Activated naive CD8-positive, alpha-beta T cell treated with anti-CD3 and anti-CD28 coated beads, Interleukin-2, amount 10 ng/mL, durations not matched to agents 7 days and 5 days (primary cell): Measurements from ENCODE around the gene MLYCD. TPM values are rescaled to one million over a fixed set of nuclear protein-coding genes. Genes with fewer than 3 reads are reported as not detected.
A peak's percentile ranks its signal among the peaks of the same experiment; 100 is the strongest.

Experiments
- ATAC-seq: fragments of 150-1000 bp; cut with Tn5 transposase; one replicate; pipeline ENCODE4 v1.10.0; 2021; ENCODE audit warnings: low read depth, moderate library complexity
- POLR2A ChIA-PET: fragments of 350-600 bp; sonication (Branson Sonifier 250); formaldehyde crosslinking; loops from one replicate; lab custom pipeline; 2021; ENCODE audit warnings: antibody characterized with exemption; lab: Charles Lee
- DNase-seq: peaks from one replicate; pipeline ENCODE4 v3.0.0; 2021
- H3K27ac Mint-ChIP-seq: one replicate; pipeline ENCODE4 v1.8.0; 2022; ENCODE audit warnings: mild to moderate bottlenecking, mixed read lengths
- H3K27me3 Mint-ChIP-seq: one replicate; pipeline ENCODE4 v1.8.0; 2022; ENCODE audit warnings: mild to moderate bottlenecking, moderate library complexity, mixed read lengths
- H3K36me3 Mint-ChIP-seq: one replicate; pipeline ENCODE4 v1.8.0; 2021; ENCODE audit warnings: mild to moderate bottlenecking, mixed read lengths
- H3K4me1 Mint-ChIP-seq: one replicate; pipeline ENCODE4 v1.8.0; 2021; ENCODE audit warnings: mixed read lengths
- H3K4me3 Mint-ChIP-seq: one replicate; pipeline ENCODE4 v1.8.0; 2022; ENCODE audit warnings: mild to moderate bottlenecking, moderate library complexity, mixed read lengths
- H3K9me3 Mint-ChIP-seq: one replicate; pipeline ENCODE4 v1.8.0; 2021; ENCODE audit warnings: mixed read lengths
- total RNA-seq, 2 experiments: library from RNA; stranded (reverse); gene quantifications; one replicate each; pipeline ENCODE4 v1.2.3, GENCODE V29; 2021

Gene MLYCD
- total RNA-seq, 2 experiments from 2014 or later: 6.1 to 7.0 TPM

DNA sequence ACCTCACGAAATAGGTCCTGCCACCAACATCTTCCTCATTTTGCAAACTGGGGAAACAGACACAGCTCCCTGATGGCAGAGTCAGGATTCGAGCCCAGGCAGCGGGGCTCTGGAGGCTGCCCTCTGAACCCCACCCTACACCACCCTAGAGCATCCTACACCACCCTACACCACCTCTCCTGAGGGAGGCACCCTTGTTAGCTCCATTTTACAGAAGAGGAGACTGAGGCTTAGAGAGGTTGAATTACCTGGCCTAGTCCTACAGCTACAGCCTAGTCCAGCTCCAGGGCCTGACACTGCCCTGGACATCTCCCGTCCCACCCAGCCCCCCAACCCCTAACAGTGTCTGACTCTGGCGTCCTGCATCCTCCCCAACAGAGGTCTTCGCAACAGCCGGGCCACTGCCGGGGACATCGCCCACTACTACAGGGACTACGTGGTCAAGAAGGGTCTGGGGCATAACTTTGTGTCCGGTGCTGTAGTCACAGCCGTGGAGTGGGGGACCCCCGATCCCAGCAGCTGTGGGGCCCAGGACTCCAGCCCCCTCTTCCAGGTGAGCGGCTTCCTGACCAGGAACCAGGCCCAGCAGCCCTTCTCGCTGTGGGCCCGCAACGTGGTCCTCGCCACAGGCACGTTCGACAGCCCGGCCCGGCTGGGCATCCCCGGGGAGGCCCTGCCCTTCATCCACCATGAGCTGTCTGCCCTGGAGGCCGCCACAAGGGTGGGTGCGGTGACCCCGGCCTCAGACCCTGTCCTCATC is 65.9 kb downstream of the MLYCD start:
- no peaks in the 10 kb centered on the region for H3K9me3 Mint-ChIP-seq
- peaks cover 2% of the 10 kb centered on the region for H3K4me1 Mint-ChIP-seq
- peaks cover 10% of the 10 kb centered on the region for H3K27me3 Mint-ChIP-seq
- ATAC-seq (no peak), DNase-seq (no peak)
- H3K36me3 Mint-ChIP-seq: no peaks in the 10 kb centered on the region
- H3K27ac Mint-ChIP-seq: no peak overlapping the region
- POLR2A ChIA-PET: no interaction called here
- no peak overlapping the region for H3K4me3 Mint-ChIP-seq

DNA sequence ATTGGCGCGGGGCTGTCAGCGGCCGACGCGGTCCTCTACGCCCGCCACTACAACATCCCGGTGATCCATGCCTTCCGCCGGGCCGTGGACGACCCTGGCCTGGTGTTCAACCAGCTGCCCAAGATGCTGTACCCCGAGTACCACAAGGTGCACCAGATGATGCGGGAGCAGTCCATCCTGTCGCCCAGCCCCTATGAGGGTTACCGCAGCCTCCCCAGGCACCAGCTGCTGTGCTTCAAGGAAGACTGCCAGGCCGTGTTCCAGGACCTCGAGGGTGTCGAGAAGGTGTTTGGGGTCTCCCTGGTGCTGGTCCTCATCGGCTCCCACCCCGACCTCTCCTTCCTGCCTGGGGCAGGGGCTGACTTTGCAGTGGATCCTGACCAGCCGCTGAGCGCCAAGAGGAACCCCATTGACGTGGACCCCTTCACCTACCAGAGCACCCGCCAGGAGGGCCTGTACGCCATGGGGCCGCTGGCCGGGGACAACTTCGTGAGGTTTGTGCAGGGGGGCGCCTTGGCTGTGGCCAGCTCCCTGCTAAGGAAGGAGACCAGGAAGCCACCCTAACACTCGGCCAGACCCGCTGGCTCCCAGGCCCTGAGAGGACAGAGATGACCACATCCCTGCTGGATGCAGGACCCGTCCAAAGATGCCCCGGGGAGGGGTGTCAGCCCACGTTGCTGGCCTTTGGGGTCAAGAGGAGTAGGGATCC is 66.7 kb downstream of the MLYCD start:
- POLR2A ChIA-PET: no interaction called here
- no peak overlapping the region for H3K4me3 Mint-ChIP-seq
- no peak for ATAC-seq
- no peak for DNase-seq
- no peaks in the 10 kb centered on the region for H3K9me3 Mint-ChIP-seq
- peaks cover 14% of the 10 kb centered on the region for H3K27me3 Mint-ChIP-seq
- peaks cover 2% of the 10 kb centered on the region for H3K4me1 Mint-ChIP-seq
- H3K27ac Mint-ChIP-seq: no peak overlapping the region
- H3K36me3 Mint-ChIP-seq: no peaks in the 10 kb centered on the region

DNA sequence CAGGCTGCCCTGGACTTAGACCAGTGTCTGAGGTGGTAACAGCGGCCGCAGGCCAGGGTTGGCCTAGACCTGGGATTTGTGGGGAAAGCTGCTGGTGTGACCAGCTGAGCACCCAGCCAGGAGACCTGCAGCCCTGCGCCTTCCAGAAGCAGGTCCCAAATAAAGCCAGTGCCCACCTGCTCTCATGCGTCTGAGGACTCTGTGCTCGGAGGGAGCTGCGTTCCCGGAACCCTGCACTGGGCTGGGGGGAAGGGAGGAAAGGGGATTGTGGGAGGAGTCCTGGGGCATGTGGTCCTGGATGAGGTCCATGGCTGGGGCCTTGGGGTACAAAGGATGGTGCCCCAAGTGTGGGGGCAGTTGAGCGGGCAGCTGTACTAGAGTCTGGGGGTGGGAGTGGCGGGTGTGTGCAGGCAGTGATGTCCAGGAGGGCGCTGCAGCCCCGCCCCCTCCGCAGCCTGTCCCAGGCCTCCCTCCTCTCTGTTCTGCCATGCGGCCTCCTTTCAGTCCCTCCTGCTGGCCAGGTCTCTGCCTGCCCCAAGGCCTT is 67.3 kb downstream of the MLYCD start:
- peaks cover 2% of the 10 kb centered on the region for H3K4me1 Mint-ChIP-seq
- H3K27ac Mint-ChIP-seq: no peak overlapping the region
- H3K36me3 Mint-ChIP-seq: no peaks in the 10 kb centered on the region
- POLR2A ChIA-PET: no interaction called here
- H3K27me3 Mint-ChIP-seq: peaks cover 16% of the 10 kb centered on the region
- no peak overlapping the region for H3K4me3 Mint-ChIP-seq
- no peak for ATAC-seq
- no peak for DNase-seq
- H3K9me3 Mint-ChIP-seq: no peaks in the 10 kb centered on the region

DNA sequence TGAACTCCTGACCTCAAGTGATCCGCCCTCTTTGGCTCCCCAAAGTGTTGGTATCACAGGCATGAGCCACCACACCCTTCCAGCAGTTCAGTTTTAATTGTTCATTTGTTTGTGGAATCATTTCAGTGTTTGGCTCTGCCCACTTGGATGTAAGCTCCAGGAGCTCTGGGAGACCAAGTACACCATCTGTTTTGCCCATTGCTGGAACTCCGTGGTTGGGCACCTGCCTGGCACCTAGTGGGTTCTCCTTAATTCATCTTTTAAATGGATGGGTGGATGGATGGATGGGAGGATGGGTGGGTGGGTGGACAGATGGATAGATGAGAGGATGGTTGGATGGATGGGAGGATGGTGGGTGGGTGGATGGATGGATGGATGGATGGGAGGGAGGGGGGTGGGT is 68.2 kb downstream of the MLYCD start:
- DNase-seq: no peak
- Mint-ChIP-seq H3K27ac (no peak overlapping the region), H3K27me3 (peaks cover 16% of the 10 kb centered on the region), H3K4me1 (peaks cover 2% of the 10 kb centered on the region), H3K4me3 (no peak overlapping the region), H3K36me3 (no peaks in the 10 kb centered on the region), H3K9me3 (no peaks in the 10 kb centered on the region)
- POLR2A ChIA-PET: no interaction called here
- ATAC-seq: no peak

DNA sequence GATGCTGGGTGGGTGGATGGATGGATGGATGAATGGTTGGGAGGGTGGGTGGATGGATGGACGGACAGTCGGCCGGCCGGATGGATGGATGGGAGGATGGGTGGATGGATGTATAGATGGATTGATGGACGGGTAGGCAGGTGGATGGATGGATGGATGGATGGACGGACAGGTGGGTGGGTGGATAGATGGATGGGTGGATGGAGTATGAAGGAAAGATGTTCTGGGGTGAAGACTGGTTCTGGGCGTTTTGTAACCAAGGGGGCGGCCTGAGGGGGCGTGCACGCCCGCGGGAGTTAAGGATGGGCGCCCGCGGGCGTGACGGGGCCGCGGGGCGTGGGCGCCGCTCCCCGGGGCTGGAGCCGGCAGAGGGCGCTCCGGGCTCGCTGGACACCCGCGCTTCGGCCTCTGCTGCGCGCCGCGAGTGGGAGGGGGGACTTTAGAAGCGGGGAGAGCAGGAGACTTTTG is 69.0 kb downstream of the MLYCD start, which contains the start of gene NECAB2:
NECAB2 (plus strand) TSS at position 407 of the 468 bp plus-strand sequence. CDS start 405 bp downstream, outside the sequence.
- H3K4me1 Mint-ChIP-seq: peaks cover 2% of the 10 kb centered on the region

DNA sequence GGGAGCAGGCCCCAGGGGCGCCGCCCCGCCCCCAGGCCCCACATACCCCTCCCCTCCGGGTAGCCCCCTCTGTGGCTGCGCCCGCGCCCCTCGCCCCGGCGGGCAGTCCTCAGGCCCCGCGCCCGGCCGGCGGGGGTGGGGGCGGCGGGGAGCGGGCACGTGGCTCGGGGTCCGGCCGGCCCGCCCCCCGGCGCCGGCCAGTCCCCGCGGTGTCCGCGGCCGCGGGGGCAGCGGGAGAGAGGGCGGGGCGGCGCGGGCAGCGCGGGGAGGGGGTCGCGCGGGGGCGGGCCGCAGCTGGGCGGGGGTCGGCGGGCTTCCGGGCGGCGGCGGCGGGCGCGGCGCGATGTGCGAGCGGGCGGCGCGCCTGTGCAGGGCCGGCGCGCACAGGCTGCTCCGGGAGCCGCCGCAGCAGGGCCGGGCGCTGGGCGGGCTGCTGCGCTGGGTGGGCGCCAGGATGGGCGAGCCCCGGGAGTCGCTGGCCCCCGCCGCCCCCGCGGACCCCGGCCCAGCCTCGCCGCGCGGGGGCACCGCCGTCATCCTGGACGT is 69.5 kb downstream of the MLYCD start:
- ATAC-seq (no peak), DNase-seq (no peak)
- POLR2A ChIA-PET: no interaction called here
- peaks cover 2% of the 10 kb centered on the region for H3K4me1 Mint-ChIP-seq
- H3K36me3 Mint-ChIP-seq: no peaks in the 10 kb centered on the region
- no peaks in the 10 kb centered on the region for H3K9me3 Mint-ChIP-seq
- H3K27me3 Mint-ChIP-seq: peaks cover 16% of the 10 kb centered on the region
- H3K4me3 Mint-ChIP-seq: no peak overlapping the region
- H3K27ac Mint-ChIP-seq: no peak overlapping the region

More for the DNA sequence above, 69.0 kb downstream of the MLYCD start, which contains the start of gene NECAB2:
- POLR2A ChIA-PET: no interaction called here
- Mint-ChIP-seq H3K9me3 (no peaks in the 10 kb centered on the region), H3K27me3 (peaks cover 16% of the 10 kb centered on the region), H3K4me3 (peak within 1 kb of the TSS; percentile 61), H3K27ac (peak within 1 kb of the TSS; percentile 74), H3K36me3 (no peaks in the 10 kb centered on the region)
- DNase-seq (peak; percentile 60), ATAC-seq (no peak)

DNA sequence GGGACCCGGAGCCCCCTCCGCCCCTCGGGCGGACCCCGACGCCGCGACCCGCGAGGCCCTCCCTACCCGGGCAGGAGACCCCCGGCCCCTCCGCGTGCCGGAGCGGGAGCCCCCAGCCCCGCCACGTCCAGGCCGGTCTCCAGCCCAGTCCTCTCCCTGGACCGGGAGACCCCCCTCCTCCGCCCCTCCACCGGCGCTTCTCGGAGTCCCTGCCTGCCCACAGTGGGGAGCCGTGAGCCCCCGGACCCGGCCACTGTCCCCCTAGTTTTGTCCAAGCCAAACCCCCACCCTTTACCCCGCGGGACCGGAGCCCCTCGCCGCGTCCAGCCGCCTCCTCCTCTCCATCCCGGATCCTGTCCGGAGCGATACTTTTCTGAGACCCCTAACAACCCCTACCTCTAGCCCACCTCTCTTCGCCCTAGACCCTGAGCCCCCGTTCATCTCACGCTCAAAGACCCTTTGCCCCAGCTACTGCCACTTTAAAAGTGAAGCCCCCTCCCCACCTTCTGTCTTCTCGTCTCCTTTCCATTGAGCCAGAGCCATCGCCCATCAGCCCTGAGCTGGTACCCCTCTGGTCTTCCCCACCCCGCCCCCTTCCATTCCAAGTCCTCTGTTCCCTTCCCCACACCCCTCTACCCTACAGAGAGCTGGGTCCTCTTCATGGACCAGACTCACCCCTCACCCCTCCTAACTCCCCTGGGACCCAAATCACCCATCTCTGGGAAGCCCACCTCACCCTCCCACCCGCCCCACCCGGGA is 70.2 kb downstream of the MLYCD start:
- H3K27ac Mint-ChIP-seq: no peak overlapping the region
- POLR2A ChIA-PET: no interaction called here
- peaks cover 16% of the 10 kb centered on the region for H3K27me3 Mint-ChIP-seq
- H3K4me1 Mint-ChIP-seq: peaks cover 2% of the 10 kb centered on the region
- no peak for DNase-seq
- no peak for ATAC-seq
- H3K36me3 Mint-ChIP-seq: no peaks in the 10 kb centered on the region
- no peaks in the 10 kb centered on the region for H3K9me3 Mint-ChIP-seq
- peak overlapping the region; percentile 8 for H3K4me3 Mint-ChIP-seq

DNA sequence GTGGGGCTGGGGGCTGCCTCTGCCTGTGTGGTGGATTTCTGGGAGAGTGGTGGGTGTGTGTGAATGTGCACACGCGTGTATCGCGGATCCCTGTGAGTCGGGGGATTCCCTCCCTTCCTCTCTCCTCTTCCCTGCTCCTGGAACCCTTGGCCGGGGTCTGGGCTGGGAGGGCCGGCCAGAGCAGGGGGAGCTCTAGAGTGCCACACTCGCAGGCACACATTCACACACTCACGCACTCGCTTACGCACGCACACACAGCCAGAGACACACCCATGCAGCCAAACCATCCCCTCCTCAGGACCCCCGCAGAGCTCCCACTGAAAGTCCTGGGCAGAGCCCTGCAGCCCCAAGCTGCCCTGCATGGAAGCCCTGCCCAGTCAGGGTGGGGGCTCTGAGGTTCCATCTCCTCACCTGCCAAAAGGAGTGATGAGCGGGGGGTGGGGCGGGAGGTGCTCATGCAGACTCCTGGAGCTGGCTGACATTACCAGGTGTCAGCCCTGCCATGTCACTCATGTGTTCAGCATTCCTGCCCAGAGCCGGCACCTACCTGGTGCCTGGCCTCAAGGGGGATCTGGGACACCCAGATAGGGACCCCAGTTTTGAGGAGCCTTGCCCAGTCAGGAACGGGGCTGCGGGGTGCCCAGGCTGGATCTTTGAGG is 71.0 kb downstream of the MLYCD start:
- DNase-seq (no peak), ATAC-seq (no peak)
- H3K27me3 Mint-ChIP-seq: peaks cover 21% of the 10 kb centered on the region
- H3K4me1 Mint-ChIP-seq: peaks cover 2% of the 10 kb centered on the region
- no peaks in the 10 kb centered on the region for H3K9me3 Mint-ChIP-seq
- POLR2A ChIA-PET: no interaction called here
- no peak overlapping the region for H3K27ac Mint-ChIP-seq
- H3K36me3 Mint-ChIP-seq: no peaks in the 10 kb centered on the region
- peak overlapping the region; percentile 8 for H3K4me3 Mint-ChIP-seq

DNA sequence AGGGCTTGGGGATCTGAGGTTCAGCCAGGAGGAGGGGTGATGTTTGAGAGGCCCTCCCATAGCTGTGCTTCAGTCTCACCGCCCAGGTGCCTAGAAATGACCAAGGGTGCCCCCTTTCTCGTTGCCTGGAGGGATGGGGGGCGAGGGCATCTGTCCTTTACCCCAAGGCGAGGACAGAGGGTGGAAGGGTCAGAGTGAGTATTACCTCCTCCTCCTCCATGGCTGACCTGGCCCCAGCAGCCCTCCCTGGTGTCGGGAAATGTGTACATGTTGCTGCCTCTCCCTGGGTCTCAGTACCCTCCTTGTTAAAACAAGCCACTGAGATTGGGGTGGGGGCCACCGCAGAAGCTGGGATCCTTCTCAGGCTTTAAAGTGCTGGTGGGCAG is 71.5 kb downstream of the MLYCD start:
- POLR2A ChIA-PET: interaction anchor here (0.5 kb wide), 1 partner anchor 540 kb away, joined by 4 read pairs; no protein-coding TSS in a partner anchor
- DNase-seq: no peak

DNA sequence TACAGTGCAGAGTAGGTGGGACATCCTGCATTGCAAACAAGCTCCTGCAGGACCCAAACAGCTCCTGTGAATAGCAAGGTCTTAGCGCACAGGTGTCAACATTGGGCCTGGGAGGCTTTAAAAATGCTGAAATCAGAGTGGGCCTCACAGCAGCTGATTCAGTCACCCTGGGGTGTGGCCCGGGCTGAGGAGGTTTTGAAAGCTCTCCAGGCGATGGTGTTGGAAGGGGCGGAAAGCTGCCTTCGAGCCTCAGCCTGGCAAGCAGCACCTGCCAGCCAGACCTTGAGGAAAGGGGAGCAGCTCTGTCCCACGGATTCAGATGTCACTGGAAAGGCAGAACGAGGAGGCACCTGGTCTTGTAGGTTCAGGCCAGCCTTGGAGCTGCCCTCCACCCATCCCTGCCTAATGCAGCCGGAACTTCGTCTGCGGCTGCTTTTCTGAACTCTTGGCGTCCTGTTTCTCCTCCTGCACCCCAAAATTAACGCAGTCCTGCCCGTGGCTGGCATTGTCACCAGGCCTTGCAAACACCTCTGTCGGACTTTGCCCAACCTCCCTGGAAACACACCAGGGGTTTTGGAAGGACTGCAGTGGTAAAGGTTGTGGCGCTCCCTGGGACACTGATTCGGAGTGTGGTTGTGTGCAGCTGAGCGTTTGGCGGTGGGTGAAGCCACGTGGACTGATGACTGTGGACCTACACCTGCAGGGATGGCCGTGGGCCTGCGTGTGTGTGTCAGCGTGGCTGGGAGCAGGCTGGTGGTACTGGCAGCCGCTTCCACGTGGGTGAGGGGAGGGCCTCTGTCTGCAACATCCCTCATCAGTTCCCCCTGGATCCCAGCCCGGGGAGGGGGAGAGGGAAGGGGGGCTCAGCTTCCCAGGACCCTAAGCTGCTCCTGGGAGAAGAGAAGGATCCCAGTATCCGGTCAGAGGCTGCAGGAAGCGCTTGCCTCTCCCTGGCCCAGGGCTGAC is 72.5 kb downstream of the MLYCD start:
- no peaks in the 10 kb centered on the region for H3K36me3 Mint-ChIP-seq
- no peak overlapping the region for H3K27ac Mint-ChIP-seq
- DNase-seq (no peak), ATAC-seq (no peak)
- POLR2A ChIA-PET: interaction anchor here (0.5 kb wide), 1 partner anchor 539 kb away, joined by 4 read pairs; no protein-coding TSS in a partner anchor
- peaks cover 21% of the 10 kb centered on the region for H3K27me3 Mint-ChIP-seq
- H3K4me3 Mint-ChIP-seq: no peak overlapping the region
- H3K4me1 Mint-ChIP-seq: peaks cover 2% of the 10 kb centered on the region
- no peaks in the 10 kb centered on the region for H3K9me3 Mint-ChIP-seq

More for the DNA sequence above, 71.5 kb downstream of the MLYCD start:
- H3K36me3 Mint-ChIP-seq: no peaks in the 10 kb centered on the region
- H3K9me3 Mint-ChIP-seq: no peaks in the 10 kb centered on the region
- no peak overlapping the region for H3K4me3 Mint-ChIP-seq
- H3K4me1 Mint-ChIP-seq: peaks cover 2% of the 10 kb centered on the region
- no peak for ATAC-seq
- no peak overlapping the region for H3K27ac Mint-ChIP-seq
- peaks cover 21% of the 10 kb centered on the region for H3K27me3 Mint-ChIP-seq

DNA sequence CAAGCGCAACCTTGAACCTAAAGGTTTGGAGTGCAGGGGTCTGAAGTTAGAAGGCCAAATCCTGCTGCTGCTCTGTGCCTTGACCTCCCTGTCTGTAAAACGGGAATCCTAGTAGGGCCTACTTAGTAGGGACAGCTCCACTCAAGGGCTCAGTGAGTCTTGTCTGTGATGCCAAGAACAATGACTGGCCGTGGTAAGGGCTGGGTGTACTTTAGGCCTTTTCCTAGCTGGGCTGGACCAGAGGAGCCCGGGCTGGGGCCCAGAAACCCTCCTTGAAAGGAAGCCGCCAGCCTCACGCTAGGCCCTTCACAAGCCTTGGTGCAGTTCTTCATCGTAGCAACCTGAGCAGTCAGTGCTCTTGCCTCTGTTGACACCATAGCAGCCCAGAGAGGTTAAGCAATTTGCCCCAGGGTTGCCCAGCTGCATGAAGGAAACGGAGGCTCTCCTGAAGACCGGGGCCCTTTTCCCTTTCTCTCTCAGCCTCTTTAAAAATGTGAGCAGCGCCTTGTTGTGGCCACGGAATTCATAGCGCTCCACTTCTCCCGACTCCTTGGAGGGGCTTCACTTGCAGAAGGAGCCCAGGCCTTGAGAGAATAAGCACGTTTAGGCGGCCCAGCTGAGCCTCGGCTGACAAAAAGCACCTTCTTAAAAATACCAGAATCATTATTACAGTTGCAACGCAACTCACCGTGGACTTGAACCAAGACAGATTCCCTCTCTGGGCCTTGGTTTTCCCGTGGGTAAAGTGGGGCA is 73.5 kb downstream of the MLYCD start:
- Mint-ChIP-seq H3K36me3 (no peaks in the 10 kb centered on the region), H3K27me3 (peaks cover 21% of the 10 kb centered on the region), H3K27ac (no peak overlapping the region), H3K4me3 (no peak overlapping the region), H3K4me1 (peaks cover 2% of the 10 kb centered on the region), H3K9me3 (no peaks in the 10 kb centered on the region)
- POLR2A ChIA-PET: no interaction called here
- no peak for ATAC-seq
- DNase-seq: no peak
